WERI-Rb-1 (cell line): ENCODE results near the gene XPOT.

Experiments
- DNase-seq: peaks from one replicate; pipeline ENCODE4 v3.0.0-alpha.2; 2020
- H3K27ac ChIP-seq: fragments of 250-450 bp; sonication (Bioruptor Pico); 2 replicates; pipeline ENCODE4 v1.5.1; 2020; ENCODE audit warnings: mild to moderate bottlenecking, moderate library complexity
- H3K27me3 ChIP-seq: fragments of 250-450 bp; sonication (Bioruptor Pico); 2 replicates; pipeline ENCODE4 v1.5.1; 2021; ENCODE audit warnings: mild to moderate bottlenecking, low read depth, moderate library complexity; ENCODE audit not compliant: insufficient read depth, severe bottlenecking
- H3K36me3 ChIP-seq: fragments of 250-450 bp; sonication (Bioruptor Pico); 2 replicates; pipeline ENCODE4 v1.5.1; 2020; ENCODE audit warnings: mild to moderate bottlenecking, moderate library complexity
- H3K4me3 ChIP-seq: 2 replicates; pipeline ENCODE4 v1.5.1; 2011; ENCODE audit warnings: low read depth, mild to moderate bottlenecking, control low read depth, low read length
- H3K9me3 ChIP-seq: fragments of 250-450 bp; sonication (Bioruptor Pico); 2 replicates; pipeline ENCODE4 v1.5.1; 2021; ENCODE audit warnings: mild to moderate bottlenecking, moderate library complexity; ENCODE audit not compliant: severe bottlenecking
- TF ChIP-seq, protein P1 (sequence below): IDR thresholded peaks from 2 replicates; pipeline ENCODE4 v1.5.1; 2011; ENCODE audit warnings: low read depth, mild to moderate bottlenecking, control low read depth, inconsistent platforms, low read length

The XPOT gene

GRCh38 chr12:64395739-64396138, 8.5 kb upstream of the XPOT start:
- DNase-seq, result no peak
- Histone ChIP-seq H3K4me3 (no peak overlapping the region), H3K27me3 (no peaks in the 10 kb centered on the region), H3K27ac (no peak overlapping the region), H3K9me3 (no peaks in the 10 kb centered on the region), H3K36me3 (no peaks in the 10 kb centered on the region)
- TF ChIP-seq, protein P1, sequence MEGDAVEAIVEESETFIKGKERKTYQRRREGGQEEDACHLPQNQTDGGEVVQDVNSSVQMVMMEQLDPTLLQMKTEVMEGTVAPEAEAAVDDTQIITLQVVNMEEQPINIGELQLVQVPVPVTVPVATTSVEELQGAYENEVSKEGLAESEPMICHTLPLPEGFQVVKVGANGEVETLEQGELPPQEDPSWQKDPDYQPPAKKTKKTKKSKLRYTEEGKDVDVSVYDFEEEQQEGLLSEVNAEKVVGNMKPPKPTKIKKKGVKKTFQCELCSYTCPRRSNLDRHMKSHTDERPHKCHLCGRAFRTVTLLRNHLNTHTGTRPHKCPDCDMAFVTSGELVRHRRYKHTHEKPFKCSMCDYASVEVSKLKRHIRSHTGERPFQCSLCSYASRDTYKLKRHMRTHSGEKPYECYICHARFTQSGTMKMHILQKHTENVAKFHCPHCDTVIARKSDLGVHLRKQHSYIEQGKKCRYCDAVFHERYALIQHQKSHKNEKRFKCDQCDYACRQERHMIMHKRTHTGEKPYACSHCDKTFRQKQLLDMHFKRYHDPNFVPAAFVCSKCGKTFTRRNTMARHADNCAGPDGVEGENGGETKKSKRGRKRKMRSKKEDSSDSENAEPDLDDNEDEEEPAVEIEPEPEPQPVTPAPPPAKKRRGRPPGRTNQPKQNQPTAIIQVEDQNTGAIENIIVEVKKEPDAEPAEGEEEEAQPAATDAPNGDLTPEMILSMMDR, result no peak

DNA sequence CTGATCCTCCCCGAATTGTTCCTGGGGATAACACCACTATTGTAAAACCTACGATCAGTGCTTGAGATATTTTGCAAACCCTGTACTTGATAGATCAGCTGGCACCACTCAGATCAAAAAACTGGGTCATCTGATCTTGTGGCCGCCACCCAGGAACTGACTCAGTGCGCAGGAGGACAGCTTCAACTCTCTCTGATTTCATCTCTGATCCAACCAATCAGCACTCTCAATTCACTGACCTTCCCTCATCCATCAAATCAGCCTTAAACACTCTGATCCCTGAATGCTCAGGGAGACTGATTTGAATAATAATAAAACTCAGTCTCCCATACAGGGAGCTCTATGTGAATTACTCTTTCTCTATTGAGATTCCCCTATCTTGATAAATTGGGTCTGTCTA, 4.2 kb upstream of the XPOT start:
- no peak for DNase-seq
- no peaks in the 10 kb centered on the region for H3K27me3 ChIP-seq

GRCh38 chr12:64402181-64402580, 2.0 kb upstream of the XPOT start:
- H3K9me3 ChIP-seq, result no peaks in the 10 kb centered on the region
- TF ChIP-seq, protein P1, result no peak

More for the DNA sequence above, 4.2 kb upstream of the XPOT start:
- peaks cover 3% of the 10 kb centered on the region for H3K36me3 ChIP-seq
- H3K9me3 ChIP-seq, result no peaks in the 10 kb centered on the region
- TF ChIP-seq, protein P1, result no peak
- no peak overlapping the region for H3K4me3 ChIP-seq
- no peak overlapping the region for H3K27ac ChIP-seq

GRCh38 chr12:64404470-64405256, 471 bp downstream of the XPOT start:
- H3K36me3 ChIP-seq, result peaks cover 11% of the 10 kb centered on the region
- no peaks in the 10 kb centered on the region for H3K27me3 ChIP-seq
- H3K4me3 ChIP-seq, result peak overlapping the region; percentile 65
- DNase-seq, result peak; percentile 81
- TF ChIP-seq, protein P1, result no peak
- H3K27ac ChIP-seq, result peak overlapping the region; percentile 99
- H3K9me3 ChIP-seq, result no peaks in the 10 kb centered on the region

More at GRCh38 chr12:64402181-64402580, 2.0 kb upstream of the XPOT start:
- Histone ChIP-seq H3K36me3 (peaks cover 3% of the 10 kb centered on the region), H3K27ac (no peak overlapping the region), H3K27me3 (no peaks in the 10 kb centered on the region), H3K4me3 (no peak overlapping the region)
- no peak for DNase-seq

GRCh38 chr12:64407342-64408223, 3.4 kb downstream of the XPOT start:
- TF ChIP-seq, protein P1, result no peak
- Histone ChIP-seq H3K27ac (no peak overlapping the region), H3K4me3 (no peak overlapping the region), H3K27me3 (no peaks in the 10 kb centered on the region), H3K36me3 (peaks cover 36% of the 10 kb centered on the region), H3K9me3 (no peaks in the 10 kb centered on the region)
- DNase-seq, result no peak
